A204.1 (cell line): Measurements from ENCODE around the gene FGD4.

ENCODE experiments used
- FAIRE-seq: peaks from 2 replicates; lab custom pipeline; 2012; peaks lifted over from hg19 to GRCh38; lab: Jason Lieb, UNC

FGD4 gene

DNA sequence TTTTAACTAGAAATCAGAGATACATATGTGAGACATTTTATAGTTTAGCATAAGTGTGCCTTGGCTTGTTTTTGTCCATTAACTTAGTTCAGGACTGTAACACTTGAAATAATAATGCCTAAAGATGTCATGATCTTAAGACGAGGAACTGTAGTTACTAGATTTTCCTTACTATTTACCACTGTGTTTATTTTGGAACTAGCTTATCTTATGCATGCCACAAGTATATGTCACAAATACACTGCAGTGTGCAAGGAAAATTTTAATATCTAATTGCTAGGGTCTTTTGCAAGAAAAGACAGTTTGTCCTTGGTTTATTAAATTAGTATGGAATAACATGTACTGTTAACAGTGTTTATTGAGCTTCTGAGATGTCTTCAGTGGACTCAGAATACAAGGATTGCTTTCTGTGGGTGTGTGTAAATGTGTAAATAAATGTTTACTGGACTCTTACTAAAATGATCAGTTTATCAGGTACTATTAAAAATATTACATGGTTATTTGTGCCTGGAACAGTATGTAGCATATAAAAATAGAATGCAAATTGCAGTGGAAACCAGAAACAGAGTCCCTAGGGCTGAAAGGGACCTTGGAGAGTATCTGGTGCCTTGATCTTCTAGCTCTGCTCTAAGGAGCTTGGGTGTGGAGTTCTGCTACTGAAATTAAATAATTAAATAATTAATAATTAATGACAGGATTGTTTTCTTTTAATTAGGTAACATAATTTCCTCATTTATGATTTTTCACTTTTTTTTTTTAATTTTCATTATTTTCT, 58.1 kb downstream of the FGD4 start:
- FAIRE-seq: no peak

DNA sequence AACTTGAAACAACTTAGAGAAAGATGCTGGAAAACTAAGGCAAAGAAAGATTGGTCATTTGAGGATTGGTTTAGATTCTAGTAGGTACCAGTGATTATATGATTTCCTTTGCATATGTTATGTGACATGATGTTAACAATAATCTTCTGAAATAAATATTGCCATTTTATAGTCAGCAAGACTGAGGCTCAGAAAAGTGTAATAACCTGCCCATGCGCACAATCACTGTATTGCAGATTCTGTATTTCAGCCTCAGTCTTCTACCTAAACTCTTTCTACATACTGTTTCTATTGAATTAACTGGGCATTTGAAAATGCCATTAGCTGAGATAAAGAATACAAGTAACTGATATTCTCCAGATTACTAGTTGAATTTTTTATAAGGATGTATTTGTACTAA, 61.3 kb downstream of the FGD4 start:
- no peak for FAIRE-seq

DNA sequence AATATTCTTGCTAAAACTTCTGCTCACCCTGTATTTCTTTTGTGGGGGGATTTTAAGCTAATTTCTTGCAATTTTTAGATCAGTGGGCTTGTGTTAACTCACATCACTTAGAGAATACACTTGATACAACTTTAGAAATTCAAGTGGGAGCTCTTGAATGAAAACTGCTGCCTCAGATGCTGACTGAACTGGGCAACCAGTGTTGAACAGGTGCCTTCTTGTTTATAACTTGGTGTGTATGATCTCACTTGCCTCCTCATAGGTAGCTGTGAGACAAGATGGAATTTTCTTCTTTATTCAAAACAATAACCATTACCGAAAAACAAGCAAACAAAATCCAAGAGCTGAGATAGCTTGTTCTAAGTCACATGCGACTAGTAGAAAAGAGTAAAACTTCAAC, 63.5 kb downstream of the FGD4 start:
- no peak for FAIRE-seq

GRCh38 chr12:32466187-32466586, 66.8 kb downstream of the FGD4 start:
- FAIRE-seq: no peak

DNA sequence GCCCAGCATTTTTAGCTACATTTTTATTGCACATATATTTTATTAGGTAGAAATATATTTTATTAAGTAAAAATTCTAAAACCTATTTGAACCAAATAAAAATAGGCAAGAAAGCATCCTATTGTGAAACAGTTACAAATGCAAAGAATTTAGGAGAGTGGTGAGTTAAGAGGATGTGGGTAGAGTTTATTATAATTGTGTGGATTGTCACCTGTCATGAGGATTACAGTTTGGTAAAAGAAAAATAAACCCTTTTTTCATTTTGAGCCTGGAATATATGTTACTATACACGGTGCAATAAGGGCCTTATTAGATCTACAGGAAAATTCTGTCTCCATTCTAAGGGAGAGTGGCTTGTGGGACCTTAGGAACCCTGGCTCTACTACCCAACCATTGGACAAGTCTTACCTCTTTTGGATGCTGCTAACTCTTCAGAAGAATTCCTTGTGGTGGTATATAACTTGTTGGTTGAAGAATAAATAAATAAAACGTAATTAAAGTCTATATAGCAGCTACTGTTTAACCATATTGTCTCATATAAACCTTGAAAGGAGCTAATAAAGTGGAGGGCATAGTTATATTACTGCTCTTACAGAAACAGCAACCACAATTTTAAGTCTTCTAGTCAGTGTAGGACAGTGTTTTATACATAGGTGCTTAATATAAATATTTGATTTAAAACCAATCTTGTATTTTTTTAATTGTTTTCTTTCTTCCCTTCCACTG, 67.8 kb downstream of the FGD4 start:
- no peak for FAIRE-seq

DNA sequence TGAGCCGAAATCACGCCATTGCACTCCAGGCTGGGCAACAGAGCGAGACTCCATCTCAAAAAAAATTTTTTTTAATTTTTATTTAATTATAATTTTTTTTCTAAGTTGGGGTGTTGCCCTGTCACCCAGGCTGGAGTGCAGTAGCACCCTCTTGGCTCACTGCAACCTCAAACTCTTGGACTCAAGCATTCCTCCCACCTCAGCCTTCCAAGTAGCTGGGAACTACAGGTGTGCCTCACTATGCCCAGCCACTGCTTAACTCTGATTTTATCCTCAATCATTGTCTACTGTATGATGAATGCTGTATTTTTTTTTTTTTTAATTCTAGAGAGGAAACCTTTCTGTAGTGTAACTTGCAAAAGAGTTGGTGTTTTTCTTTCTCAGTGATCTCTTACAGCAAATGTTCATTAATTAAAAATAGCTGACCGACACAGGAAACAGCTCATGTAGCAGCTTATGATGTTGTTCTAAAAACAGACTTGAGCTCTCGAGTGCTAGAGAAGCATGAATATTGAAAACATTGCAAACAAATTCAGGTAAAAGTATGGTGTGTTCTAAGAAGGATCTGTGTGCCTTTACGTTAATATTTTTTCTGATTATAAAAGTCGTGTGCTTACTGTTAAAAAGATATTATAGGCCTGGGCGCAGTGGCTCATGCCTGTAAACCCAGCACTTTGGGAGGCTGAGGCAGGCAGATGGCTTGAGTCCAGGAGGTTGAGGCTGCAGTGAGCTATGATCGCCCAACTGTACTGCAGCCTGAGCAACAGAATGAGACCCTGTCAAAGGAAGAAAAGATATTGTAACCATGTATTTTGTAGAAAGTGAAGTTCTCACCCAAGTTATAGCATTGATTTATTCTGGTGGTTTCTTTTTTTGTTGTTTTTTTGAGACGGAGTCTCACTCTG, 68.9 kb downstream of the FGD4 start:
- no peak for FAIRE-seq

DNA sequence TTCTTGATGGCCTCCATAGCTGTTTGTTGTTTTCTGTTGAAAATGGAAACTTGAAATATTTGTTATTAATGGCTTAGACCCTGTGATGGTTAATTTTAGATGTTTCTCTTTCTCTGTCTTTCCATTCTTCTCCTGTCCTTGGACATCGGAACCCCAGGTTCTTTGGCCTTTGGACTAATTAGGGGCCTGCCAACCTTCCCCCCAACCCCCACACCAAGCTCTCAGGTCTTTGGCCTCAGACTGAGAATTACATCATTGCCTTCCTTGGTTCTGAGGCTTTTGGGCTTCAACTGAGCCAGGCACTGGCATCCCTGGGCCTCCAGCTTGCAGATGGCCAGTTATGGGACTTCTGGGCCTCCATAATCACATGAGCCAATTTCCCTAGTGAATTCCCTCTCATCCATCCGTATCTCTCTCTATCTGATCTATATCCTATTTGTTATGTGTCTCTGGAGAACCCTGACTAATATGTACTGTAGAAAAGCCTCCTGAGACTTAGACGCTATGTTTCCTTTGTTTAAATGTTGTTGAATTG, 71.6 kb downstream of the FGD4 start:
- FAIRE-seq: no peak

- no peak for FAIRE-seq
Observed at GRCh38 chr12:32471591-32472001, 72.2 kb downstream of the FGD4 start.

GRCh38 chr12:32475724-32476123, 76.4 kb downstream of the FGD4 start:
- no peak for FAIRE-seq

DNA sequence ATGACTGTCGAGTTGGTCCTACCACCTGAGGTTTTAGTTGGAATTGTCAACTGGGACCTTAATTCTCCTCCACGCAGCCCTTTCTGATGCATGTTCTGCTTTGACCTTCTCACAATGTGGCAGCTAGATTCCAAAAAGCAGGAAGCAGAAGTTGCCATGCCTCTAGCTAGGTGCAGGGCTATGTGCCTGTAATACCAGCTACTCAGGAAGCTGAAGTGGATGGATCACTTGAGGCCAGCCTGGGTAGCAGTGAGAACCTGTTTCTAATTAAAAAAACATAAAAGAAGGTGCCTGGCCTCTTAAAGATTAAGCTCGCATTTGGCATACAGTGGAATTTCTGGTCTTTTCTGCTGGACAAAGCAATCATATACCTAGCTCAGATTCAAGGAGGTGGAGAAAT, 77.1 kb downstream of the FGD4 start:
- no peak for FAIRE-seq

DNA sequence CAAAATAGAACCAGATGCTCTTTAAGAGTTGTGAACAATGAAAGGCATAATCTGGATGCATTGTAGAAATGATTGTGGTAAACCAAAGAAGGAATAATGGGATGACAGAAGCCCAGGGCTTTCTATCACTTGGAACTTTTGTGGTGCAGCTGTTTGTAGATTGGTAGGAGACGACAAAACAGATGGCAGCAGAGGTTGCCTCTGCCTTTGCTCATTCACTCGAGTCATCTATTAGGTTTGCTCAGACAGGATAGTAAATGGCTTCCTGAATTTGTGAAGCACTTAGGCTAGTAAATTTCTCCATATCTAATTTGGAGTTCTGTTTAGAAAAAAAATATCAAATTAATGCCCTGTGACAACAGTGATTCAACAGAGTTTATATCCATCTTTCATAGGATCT, 78.4 kb downstream of the FGD4 start:
- no peak for FAIRE-seq

- FAIRE-seq: peak; percentile 41
Observed at GRCh38 chr12:32478166-32478565, 78.8 kb downstream of the FGD4 start.

- FAIRE-seq: no peak
Observed at GRCh38 chr12:32478858-32479725, 79.7 kb downstream of the FGD4 start.

DNA sequence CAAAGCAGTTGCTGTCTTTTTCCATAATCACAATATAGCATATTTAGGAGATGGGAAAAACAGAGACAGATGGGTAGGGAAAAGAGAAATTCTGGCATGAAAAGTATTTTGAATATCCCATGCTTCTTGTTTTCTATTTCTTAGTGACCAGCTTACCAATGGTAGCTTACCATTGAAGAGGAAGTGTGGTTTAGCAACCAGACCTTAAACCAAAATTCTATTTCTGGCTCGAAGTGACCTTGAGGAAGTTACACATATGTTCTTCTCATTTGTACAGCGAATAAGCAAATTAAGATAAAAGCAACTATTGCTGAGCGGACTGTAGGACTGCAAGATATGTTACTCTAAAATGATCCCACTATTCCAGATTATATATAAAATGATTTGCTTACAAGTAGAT, 82.9 kb downstream of the FGD4 start:
- FAIRE-seq: no peak

DNA sequence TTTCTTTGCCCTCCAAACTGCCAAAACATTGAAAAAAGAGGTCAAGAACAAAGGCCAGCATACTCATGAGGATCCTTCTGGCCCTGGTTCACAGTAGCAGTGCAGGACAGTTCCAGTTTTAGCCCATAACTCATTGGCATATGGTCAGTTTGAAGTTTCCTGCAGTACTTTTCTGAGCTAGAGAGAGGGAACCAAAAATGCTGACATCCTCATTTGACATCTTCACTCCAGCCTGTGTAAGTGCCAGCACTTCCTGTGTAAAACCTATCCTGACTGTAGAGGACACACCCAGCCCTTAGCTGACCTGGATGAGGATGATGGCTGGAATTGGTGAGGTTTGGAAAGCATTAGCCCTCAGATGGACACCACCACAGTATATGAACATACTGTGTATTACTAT, 84.1 kb downstream of the FGD4 start:
- FAIRE-seq: no peak

DNA sequence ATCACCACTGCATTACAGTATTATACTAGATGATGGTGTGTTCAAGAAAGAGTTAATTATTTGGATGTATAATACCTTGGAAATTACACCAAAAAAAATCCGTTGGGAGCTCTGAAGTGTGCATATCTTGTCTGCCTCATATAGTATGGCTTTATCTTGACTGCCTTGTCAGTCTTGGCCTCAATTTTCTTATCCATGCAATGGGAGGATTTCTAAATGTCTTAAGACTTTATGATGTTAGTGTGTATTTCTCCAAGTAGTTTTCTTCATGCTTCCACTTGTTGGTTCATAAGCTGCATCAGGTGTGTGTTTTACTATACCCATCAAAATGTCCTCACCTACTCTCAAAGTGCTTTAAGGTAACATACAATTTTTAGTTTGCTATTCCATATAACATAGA, 84.6 kb downstream of the FGD4 start:
- no peak for FAIRE-seq

DNA sequence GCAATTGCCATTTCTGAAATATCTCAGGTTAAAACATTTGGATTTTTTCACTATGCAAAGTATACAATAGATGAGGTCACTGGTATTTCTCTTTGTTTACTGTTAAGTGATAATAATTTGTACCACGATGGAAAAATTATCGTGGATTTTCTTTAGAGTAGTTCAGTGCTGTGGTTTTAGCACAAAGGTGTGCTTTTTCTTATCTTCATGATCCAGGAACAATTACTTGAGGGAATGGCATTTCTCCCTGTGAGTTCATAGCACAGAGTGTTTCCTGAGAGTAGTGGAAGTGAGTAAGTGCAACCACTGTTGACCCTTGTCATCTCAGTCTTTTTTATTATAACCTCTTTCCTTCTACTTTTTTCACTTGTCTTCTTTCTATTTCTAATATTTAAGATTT, 86.8 kb downstream of the FGD4 start:
- no peak for FAIRE-seq

GRCh38 chr12:32488132-32488531, 88.8 kb downstream of the FGD4 start:
- peak; percentile 55 for FAIRE-seq

GRCh38 chr12:32489070-32489469, 89.7 kb downstream of the FGD4 start:
- no peak for FAIRE-seq

- FAIRE-seq: no peak
Observed at GRCh38 chr12:32490801-32491200, 91.4 kb downstream of the FGD4 start.

DNA sequence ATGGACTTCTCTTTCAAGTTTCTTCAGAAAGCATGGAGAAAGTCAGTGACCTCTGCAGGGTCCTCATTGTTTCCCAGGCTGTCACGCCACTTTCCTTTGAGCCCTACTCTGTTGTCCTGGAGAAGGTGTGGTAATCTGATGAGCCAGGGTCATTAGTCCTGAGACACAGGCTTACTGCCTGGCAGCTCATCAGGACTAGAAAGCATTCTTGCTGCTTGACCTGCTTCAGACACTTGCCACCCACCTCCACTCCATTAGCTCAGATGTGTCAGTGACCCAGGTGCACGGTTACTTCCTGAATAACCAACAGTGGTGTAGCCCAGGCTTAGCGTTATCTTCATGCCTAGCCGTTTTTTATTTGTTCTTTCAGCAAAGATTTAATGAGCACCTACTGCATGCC, 93.9 kb downstream of the FGD4 start:
- FAIRE-seq: no peak

DNA sequence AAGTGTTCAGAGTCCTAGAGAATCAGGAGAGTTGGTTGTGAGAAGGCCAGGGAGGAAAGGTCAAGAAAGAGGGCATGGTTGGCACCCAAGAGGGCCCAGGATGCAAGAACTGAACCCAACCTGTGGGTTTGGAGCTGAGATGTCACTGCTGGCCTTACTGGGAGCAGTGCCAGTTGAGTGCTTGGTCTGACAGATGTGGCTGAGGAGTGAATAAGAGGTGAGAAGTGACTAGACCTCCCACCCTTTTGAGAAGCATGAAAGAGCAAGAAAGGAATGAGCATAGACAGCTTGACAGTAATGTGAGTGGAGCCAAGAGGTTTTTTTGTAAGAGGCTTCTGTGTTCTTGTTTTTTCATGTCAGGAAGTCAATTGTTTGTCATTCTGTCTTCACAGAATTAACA, 95.3 kb downstream of the FGD4 start:
- FAIRE-seq: no peak
